Activated T-cell treated with anti-CD3 and anti-CD28 coated beads, Interleukin-2, amount 50 U/mL, for 48 hours (primary cell): ENCODE measurements around the gene RNGTT.

Experiments used
- DNase-seq, 2 experiments: peaks; one replicate each; pipeline ENCODE4 v3.0.0-alpha.2; 2020

Gene RNGTT

GRCh38 chr6:88650029-88650619 lies 313.3 kb downstream of the RNGTT start:
- DNase-seq: no peak

GRCh38 chr6:88641178-88641903 lies 322.1 kb downstream of the RNGTT start:
- DNase-seq: no peak

- no peak for DNase-seq
These were observed 325.5 kb downstream of the RNGTT start for GRCh38 chr6:88637761-88638545.

GRCh38 chr6:88636871-88637270 lies 326.5 kb downstream of the RNGTT start:
- DNase-seq: no peak

GRCh38 chr6:88633782-88634181 lies 329.6 kb downstream of the RNGTT start:
- no peak for DNase-seq

GRCh38 chr6:88631830-88632229 lies 331.6 kb downstream of the RNGTT start:
- no peak for DNase-seq

- no peak for DNase-seq
These were observed 333.5 kb downstream of the RNGTT start for GRCh38 chr6:88629838-88630494.

- DNase-seq: no peak
These were observed 337.0 kb downstream of the RNGTT start for GRCh38 chr6:88626460-88626859.

GRCh38 chr6:88623531-88623930 lies 339.9 kb downstream of the RNGTT start:
- no peak for DNase-seq

GRCh38 chr6:88619951-88620350 lies 343.5 kb downstream of the RNGTT start:
- DNase-seq: no peak

- no peak for DNase-seq
These were observed 347.0 kb downstream of the RNGTT start for GRCh38 chr6:88616380-88616779.

- no peak for DNase-seq
These were observed 349.0 kb downstream of the RNGTT start for GRCh38 chr6:88614316-88614877.

- no peak for DNase-seq
These were observed 350.8 kb downstream of the RNGTT start for GRCh38 chr6:88612631-88613030.

- DNase-seq: no peak
These were observed 351.7 kb downstream of the RNGTT start for GRCh38 chr6:88611721-88612120.

GRCh38 chr6:88609983-88610382 lies 353.4 kb downstream of the RNGTT start:
- DNase-seq: no peak

GRCh38 chr6:88605271-88605670 lies 358.1 kb downstream of the RNGTT start:
- DNase-seq: no peak

- no peak for DNase-seq
These were observed 363.8 kb downstream of the RNGTT start for GRCh38 chr6:88599571-88599970.

GRCh38 chr6:88596801-88597200 lies 366.6 kb downstream of the RNGTT start:
- DNase-seq: no peak

GRCh38 chr6:88588938-88589337 lies 374.5 kb downstream of the RNGTT start:
- DNase-seq: no peak

GRCh38 chr6:88587150-88587520 lies 376.3 kb downstream of the RNGTT start:
- no peak for DNase-seq

GRCh38 chr6:88586371-88587149 lies 376.9 kb downstream of the RNGTT start:
- DNase-seq: no peak

- no peak for DNase-seq
These were observed 378.1 kb downstream of the RNGTT start for GRCh38 chr6:88585276-88585692.
